ENCODE data around the gene IFI6. TPM values are rescaled to one million over a fixed set of nuclear protein-coding genes. Genes with fewer than 3 reads are reported as not detected.

IFI6 gene
- total and polyA plus RNA-seq, 2 of the 4 experiments (the other 2 are of a cell fraction) = 7.3 to 16.8 TPM

DNA sequence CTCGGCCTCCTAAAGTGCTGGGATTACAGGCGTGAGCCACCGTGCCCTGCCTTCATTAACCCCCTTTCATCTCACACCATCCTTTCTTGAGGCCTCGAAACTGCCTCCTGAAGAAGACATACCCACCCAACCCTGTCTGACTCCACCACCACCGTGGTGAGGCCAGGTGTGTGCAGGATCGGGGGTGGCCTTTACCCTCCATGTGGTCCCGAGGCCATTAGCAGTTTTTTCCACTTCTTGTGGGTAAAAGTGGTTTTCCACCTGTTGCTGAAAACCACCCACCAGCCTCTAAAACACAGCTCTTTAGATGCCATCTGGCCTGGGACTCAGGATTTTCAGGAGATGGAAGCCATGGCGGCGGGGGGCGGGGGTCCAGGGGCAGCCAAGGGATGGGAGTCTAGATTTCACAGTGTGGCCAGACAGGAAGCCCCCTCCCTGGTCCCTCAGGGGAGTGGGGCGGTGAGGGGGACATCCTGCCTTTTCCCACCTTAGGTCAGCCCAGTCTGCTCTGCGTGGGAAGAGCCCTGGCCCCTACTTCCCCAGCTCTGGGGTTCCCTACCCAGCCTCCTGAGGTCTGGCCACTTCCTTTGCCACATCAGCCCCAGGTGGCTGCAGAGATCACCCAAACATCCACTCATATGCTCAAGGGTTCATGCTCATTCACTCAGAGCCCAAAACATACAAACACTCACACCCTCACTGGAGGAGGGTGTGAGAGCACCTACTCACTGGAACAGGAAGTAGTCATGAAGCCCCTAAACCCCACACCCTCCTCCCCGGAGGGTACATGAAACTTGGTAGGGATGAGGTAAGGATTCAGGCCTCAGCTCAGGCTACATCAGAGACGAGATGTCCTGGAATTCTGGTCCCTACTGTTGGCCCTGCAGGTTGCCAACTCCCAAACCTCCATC is 39.4 kb downstream of the IFI6 start:
- H3K27me3 ChIP-seq (ENCODE audit: control insufficient read depth, insufficient read depth, low read length) = peaks cover 63% of the 10 kb centered on the region
- TF ChIP-seq NFE2L2 (IDR thresholded peaks at IDR 0.05; ENCODE audit: low read depth, low read length) (no peak), POLR2A (IDR thresholded peaks at IDR 0.05; ENCODE audit: low read depth, low read length) (no peak), FOS (IDR thresholded peaks at IDR 0.05; ENCODE audit: low read depth, low read length) (no peak), MXI1 (IDR thresholded peaks at IDR 0.05; ENCODE audit: borderline replicate concordance, low read depth, low read length) (no peak), MAZ (IDR thresholded peaks at IDR 0.05; ENCODE audit: borderline replicate concordance, low read depth, low read length) (no peak), RCOR1 (IDR thresholded peaks at IDR 0.05; ENCODE audit: insufficient replicate concordance, low read length) (no peak), BHLHE40 (IDR thresholded peaks at IDR 0.05; ENCODE audit: low read depth, low read length) (no peak), CEBPB (IDR thresholded peaks at IDR 0.05; ENCODE audit: low read depth, low read length) (no peak)
- TF ChIP-seq, protein P1, sequence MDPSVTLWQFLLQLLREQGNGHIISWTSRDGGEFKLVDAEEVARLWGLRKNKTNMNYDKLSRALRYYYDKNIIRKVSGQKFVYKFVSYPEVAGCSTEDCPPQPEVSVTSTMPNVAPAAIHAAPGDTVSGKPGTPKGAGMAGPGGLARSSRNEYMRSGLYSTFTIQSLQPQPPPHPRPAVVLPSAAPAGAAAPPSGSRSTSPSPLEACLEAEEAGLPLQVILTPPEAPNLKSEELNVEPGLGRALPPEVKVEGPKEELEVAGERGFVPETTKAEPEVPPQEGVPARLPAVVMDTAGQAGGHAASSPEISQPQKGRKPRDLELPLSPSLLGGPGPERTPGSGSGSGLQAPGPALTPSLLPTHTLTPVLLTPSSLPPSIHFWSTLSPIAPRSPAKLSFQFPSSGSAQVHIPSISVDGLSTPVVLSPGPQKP (IDR thresholded peaks at IDR 0.05; ENCODE audit: borderline replicate concordance, low read depth, low read length) = no peak
- TF ChIP-seq, protein P2, sequence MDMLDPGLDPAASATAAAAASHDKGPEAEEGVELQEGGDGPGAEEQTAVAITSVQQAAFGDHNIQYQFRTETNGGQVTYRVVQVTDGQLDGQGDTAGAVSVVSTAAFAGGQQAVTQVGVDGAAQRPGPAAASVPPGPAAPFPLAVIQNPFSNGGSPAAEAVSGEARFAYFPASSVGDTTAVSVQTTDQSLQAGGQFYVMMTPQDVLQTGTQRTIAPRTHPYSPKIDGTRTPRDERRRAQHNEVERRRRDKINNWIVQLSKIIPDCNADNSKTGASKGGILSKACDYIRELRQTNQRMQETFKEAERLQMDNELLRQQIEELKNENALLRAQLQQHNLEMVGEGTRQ (IDR thresholded peaks at IDR 0.05; ENCODE audit: low read depth, low read length) = no peak
- 0 out of 2 replicates have a peak overlapping the region, but pooled peaks have one; percentile 51 for H3K23ac ChIP-seq (ENCODE audit: low read depth, low read length)
- H3K79me1 ChIP-seq (ENCODE audit: low read depth in 1 of 2, low read length in 2 of 2) = no peaks in the 10 kb centered on the region
- H2BK5ac ChIP-seq (ENCODE audit: low read depth, low read length, poor library complexity, severe bottlenecking) = no peak overlapping the region
- ChIA-PET CTCF (interaction anchor here (0.6 kb wide), 1 partner anchor 956 kb away, joined by 4 read pairs; no protein-coding TSS in a partner anchor), POLR2A (ENCODE audit: unreplicated experiment) (no interaction called here)
- H2BK20ac ChIP-seq (ENCODE audit: low read depth, low read length) = no peak overlapping the region
- no peak for DNase-seq
- no peak overlapping the region for H3K56ac ChIP-seq (ENCODE audit: extremely low read depth, insufficient read depth, low read length)
- H4K8ac ChIP-seq (ENCODE audit: low read depth in 2 of 2, low read length in 2 of 2) = no peak overlapping the region
- dilution Hi-C loops (cut with HindIII; ENCODE audit: low sequenced_read_pairs, unreplicated experiment) = no loop called here
- H3K36me3 ChIP-seq (ENCODE audit: control insufficient read depth, insufficient read depth, low read length) = no peaks in the 10 kb centered on the region
- no TSS peak for BruUV-seq (replicated peaks)
- H4K91ac ChIP-seq (ENCODE audit: insufficient read depth, low read depth, low read length) = no peak overlapping the region
- no peak overlapping the region for H4K5ac ChIP-seq (ENCODE audit: low read depth, low read length)
- H3K27ac ChIP-seq (ENCODE audit: insufficient read depth, low read length) = no peak overlapping the region
- no peaks in the 10 kb centered on the region for H3K9me1 ChIP-seq (ENCODE audit: insufficient read depth, low read length)
- H2AFZ ChIP-seq (replicated peaks; ENCODE audit: low read length, poor library complexity) = no peak overlapping the region
- WGBS, 2 experiments (ENCODE audit: extremely low coverage in 2 of 2, insufficient read length in 1 of 2) = 83% methylated on average over 2 of the region's 14 CpGs; no CpG with 5 or more reads in 1 of the 2 experiments
- H2BK15ac ChIP-seq (ENCODE audit: low read depth, low read length) = no peak overlapping the region
- H2BK120ac ChIP-seq (ENCODE audit: low read depth, low read length) = no peak overlapping the region
- H3K4me3 ChIP-seq (ENCODE audit: insufficient read depth, low read depth, low read length) = no peak overlapping the region
- no peaks in the 10 kb centered on the region for H3K9me3 ChIP-seq (ENCODE audit: control insufficient read depth, insufficient read depth, low read length)
- no peaks in the 10 kb centered on the region for H3K4me1 ChIP-seq (ENCODE audit: control insufficient read depth, insufficient read depth, low read length)
- in situ Hi-C loops (cut with MboI; ENCODE audit: low sequenced_read_pairs) = no loop called here
- ATAC-seq (ENCODE audit: low read depth) = no peak
- peak overlapping the region; percentile 23; the same call in 1 of the 2 replicates for H2AK5ac ChIP-seq (ENCODE audit: low read depth, low read length)
- no peak overlapping the region for H2AK9ac ChIP-seq (replicated peaks; ENCODE audit: low read depth, low read length, poor library complexity)
- H3K14ac ChIP-seq (replicated peaks; ENCODE audit: low read depth, low read length) = no peak overlapping the region
- no peak overlapping the region for H3K4me2 ChIP-seq (ENCODE audit: low read depth, low read length)
- intact Hi-C loops (cut with micrococcal nuclease) = no loop called here
- H3K18ac ChIP-seq (ENCODE audit: low read depth, low read length) = no peak overlapping the region
- H3K4ac ChIP-seq (ENCODE audit: low read depth, low read length) = no peak overlapping the region
- H4K20me1 ChIP-seq (ENCODE audit: insufficient read depth, low read length) = no peaks in the 10 kb centered on the region
- no peak overlapping the region for H3K9ac ChIP-seq (ENCODE audit: low read depth, low read length)
